ENCODE results near the gene TMA7. TPM values are rescaled to one million over a fixed set of nuclear protein-coding genes. Genes with fewer than 3 reads are reported as not detected.
A peak's percentile ranks its signal among the peaks of the same experiment; 100 is the strongest.

Gene TMA7
- total and polyA plus RNA-seq, 9 of the 15 experiments (the other 6 are each of a cell fraction or from before 2014, with no cell fraction given): 209 to 1,003 (median 486) TPM

DNA sequence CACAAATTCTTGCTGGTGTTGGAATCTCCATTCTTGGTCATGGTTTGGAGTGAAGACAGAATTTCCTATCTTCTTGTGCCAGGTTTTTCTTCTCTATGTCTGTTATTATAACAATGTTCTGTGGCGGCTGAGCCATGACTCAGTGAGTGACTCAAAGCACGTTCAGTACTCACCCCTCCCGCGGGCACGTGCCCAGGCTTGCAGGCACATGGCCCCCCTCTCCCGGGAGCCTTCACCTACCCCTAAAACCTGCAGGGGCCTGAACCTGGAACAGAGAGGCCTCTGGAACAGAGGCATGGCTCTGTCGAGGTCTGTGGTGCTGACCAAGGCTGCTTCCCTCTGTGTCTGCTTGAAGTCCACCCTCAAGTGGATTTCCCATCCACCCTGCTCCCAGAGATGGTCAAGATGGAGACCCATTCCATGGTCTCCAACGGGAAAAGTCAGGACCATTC lies 37.8 kb upstream of the TMA7 start:
- H3K4me1 ChIP-seq (replicated peaks in 1 of 2; ENCODE audit: control insufficient read depth in 2 of 2, insufficient read depth in 2 of 2, low read length in 2 of 2): peaks cover 0 to 7% of the 10 kb centered on the region in 2 experiments; a peak in 1 of 5 replicates
- no peaks in the 10 kb centered on the region for H3K9me1 ChIP-seq (ENCODE audit: control insufficient read depth, insufficient read depth, low read length)
- no peak overlapping the region for H3K9ac ChIP-seq (ENCODE audit: insufficient read depth in 1 of 2, low read depth in 2 of 2, low read length in 2 of 2)
- H2AFZ ChIP-seq (ENCODE audit: low read depth, low read length): no peak overlapping the region
- BruUV-seq (replicated peaks): no TSS peak
- FAIRE-seq (no peak), ATAC-seq (no peak), DNase-seq (ENCODE audit: extremely low read depth in 1 of 4, low spot score in 3 of 4) (peak in 3 of 4 experiments; percentile 6 to 37 (median 35))
- H3K79me2 ChIP-seq (ENCODE audit: control insufficient read depth, insufficient read depth, low read length): no peaks in the 10 kb centered on the region
- in situ Hi-C loops (cut with MboI): loop anchor here (5.0 kb wide), 1 partner anchor 35 kb away; no protein-coding TSS in a partner anchor
- H4K20me1 ChIP-seq (replicated peaks; ENCODE audit: control insufficient read depth, insufficient read depth, low read length): no peaks in the 10 kb centered on the region
- H3K4me2 ChIP-seq (ENCODE audit: insufficient read depth, low read length): no peak overlapping the region
- ChIA-PET CTCF (ENCODE audit: low intra/inter-chr PET ratio) (interaction anchor here (3.0 kb wide), 1 partner anchor 34 kb away, joined by 28 read pairs; no protein-coding TSS in a partner anchor), POLR2A (no interaction called here)
- 7% methylated on average over 4 of the region's 8 CpGs for WGBS (ENCODE audit: insufficient coverage, low coverage, missing lambda C conversion rate)
- no peak overlapping the region for H3K4me3 ChIP-seq
- no peaks in the 10 kb centered on the region for H3K27me3 ChIP-seq (ENCODE audit: control insufficient read depth in 2 of 2, insufficient read depth in 2 of 2, low read length in 2 of 2)
- no peaks in the 10 kb centered on the region for H3K36me3 ChIP-seq (ENCODE audit: control insufficient read depth, insufficient read depth, low read length)
- no peaks in the 10 kb centered on the region for H3K9me3 ChIP-seq (replicated peaks; ENCODE audit: control insufficient read depth, insufficient read depth, low read depth, low read length)
- intact Hi-C loops (cut with micrococcal nuclease): loop anchor here (5.0 to 10.0 kb wide), 3 partner anchors 102 to 208 kb away; partner anchors contain the start of gene SHISA5
- no peak overlapping the region for H3K27ac ChIP-seq (ENCODE audit: extremely low read depth, low read depth, low read length)
- TF ChIP-seq, protein P1, sequence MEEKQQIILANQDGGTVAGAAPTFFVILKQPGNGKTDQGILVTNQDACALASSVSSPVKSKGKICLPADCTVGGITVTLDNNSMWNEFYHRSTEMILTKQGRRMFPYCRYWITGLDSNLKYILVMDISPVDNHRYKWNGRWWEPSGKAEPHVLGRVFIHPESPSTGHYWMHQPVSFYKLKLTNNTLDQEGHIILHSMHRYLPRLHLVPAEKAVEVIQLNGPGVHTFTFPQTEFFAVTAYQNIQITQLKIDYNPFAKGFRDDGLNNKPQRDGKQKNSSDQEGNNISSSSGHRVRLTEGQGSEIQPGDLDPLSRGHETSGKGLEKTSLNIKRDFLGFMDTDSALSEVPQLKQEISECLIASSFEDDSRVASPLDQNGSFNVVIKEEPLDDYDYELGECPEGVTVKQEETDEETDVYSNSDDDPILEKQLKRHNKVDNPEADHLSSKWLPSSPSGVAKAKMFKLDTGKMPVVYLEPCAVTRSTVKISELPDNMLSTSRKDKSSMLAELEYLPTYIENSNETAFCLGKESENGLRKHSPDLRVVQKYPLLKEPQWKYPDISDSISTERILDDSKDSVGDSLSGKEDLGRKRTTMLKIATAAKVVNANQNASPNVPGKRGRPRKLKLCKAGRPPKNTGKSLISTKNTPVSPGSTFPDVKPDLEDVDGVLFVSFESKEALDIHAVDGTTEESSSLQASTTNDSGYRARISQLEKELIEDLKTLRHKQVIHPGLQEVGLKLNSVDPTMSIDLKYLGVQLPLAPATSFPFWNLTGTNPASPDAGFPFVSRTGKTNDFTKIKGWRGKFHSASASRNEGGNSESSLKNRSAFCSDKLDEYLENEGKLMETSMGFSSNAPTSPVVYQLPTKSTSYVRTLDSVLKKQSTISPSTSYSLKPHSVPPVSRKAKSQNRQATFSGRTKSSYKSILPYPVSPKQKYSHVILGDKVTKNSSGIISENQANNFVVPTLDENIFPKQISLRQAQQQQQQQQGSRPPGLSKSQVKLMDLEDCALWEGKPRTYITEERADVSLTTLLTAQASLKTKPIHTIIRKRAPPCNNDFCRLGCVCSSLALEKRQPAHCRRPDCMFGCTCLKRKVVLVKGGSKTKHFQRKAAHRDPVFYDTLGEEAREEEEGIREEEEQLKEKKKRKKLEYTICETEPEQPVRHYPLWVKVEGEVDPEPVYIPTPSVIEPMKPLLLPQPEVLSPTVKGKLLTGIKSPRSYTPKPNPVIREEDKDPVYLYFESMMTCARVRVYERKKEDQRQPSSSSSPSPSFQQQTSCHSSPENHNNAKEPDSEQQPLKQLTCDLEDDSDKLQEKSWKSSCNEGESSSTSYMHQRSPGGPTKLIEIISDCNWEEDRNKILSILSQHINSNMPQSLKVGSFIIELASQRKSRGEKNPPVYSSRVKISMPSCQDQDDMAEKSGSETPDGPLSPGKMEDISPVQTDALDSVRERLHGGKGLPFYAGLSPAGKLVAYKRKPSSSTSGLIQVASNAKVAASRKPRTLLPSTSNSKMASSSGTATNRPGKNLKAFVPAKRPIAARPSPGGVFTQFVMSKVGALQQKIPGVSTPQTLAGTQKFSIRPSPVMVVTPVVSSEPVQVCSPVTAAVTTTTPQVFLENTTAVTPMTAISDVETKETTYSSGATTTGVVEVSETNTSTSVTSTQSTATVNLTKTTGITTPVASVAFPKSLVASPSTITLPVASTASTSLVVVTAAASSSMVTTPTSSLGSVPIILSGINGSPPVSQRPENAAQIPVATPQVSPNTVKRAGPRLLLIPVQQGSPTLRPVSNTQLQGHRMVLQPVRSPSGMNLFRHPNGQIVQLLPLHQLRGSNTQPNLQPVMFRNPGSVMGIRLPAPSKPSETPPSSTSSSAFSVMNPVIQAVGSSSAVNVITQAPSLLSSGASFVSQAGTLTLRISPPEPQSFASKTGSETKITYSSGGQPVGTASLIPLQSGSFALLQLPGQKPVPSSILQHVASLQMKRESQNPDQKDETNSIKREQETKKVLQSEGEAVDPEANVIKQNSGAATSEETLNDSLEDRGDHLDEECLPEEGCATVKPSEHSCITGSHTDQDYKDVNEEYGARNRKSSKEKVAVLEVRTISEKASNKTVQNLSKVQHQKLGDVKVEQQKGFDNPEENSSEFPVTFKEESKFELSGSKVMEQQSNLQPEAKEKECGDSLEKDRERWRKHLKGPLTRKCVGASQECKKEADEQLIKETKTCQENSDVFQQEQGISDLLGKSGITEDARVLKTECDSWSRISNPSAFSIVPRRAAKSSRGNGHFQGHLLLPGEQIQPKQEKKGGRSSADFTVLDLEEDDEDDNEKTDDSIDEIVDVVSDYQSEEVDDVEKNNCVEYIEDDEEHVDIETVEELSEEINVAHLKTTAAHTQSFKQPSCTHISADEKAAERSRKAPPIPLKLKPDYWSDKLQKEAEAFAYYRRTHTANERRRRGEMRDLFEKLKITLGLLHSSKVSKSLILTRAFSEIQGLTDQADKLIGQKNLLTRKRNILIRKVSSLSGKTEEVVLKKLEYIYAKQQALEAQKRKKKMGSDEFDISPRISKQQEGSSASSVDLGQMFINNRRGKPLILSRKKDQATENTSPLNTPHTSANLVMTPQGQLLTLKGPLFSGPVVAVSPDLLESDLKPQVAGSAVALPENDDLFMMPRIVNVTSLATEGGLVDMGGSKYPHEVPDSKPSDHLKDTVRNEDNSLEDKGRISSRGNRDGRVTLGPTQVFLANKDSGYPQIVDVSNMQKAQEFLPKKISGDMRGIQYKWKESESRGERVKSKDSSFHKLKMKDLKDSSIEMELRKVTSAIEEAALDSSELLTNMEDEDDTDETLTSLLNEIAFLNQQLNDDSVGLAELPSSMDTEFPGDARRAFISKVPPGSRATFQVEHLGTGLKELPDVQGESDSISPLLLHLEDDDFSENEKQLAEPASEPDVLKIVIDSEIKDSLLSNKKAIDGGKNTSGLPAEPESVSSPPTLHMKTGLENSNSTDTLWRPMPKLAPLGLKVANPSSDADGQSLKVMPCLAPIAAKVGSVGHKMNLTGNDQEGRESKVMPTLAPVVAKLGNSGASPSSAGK (IDR thresholded peaks at IDR 0.05): no peak
- no peak for TF ChIP-seq KAT8 (IDR thresholded peaks at IDR 0.05; ENCODE audit: low read depth)
- peak; percentile 91 for TF ChIP-seq BHLHE40 (IDR thresholded peaks at IDR 0.05; ENCODE audit: low read length)
- TF ChIP-seq, protein P2, sequence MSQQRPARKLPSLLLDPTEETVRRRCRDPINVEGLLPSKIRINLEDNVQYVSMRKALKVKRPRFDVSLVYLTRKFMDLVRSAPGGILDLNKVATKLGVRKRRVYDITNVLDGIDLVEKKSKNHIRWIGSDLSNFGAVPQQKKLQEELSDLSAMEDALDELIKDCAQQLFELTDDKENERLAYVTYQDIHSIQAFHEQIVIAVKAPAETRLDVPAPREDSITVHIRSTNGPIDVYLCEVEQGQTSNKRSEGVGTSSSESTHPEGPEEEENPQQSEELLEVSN (IDR thresholded peaks at IDR 0.05; ENCODE audit: borderline replicate concordance in 1 of 2, extremely low read depth in 1 of 2, insufficient read depth in 1 of 2, insufficient read length in 1 of 2, low read depth in 1 of 2, low read length in 1 of 2, poor library complexity in 1 of 2, severe bottlenecking in 1 of 2): peak in 1 of 2 experiments; percentile 28
- TF ChIP-seq CBFA2T2 (conservative IDR thresholded peaks at IDR 0.05): 0 out of 2 replicates have a peak, but pooled peaks have one; percentile 9
- no peak for TF ChIP-seq HEY1 (CRISPR knock-in tag; IDR thresholded peaks at IDR 0.05; ENCODE audit: borderline replicate concordance)
- TF ChIP-seq BCOR (IDR thresholded peaks at IDR 0.05): no peak
- TF ChIP-seq RB1 (IDR thresholded peaks at IDR 0.05; ENCODE audit: low read depth): no peak

Data from K562 (cell line).